Adrenal gland (tissue), 12 donors: Measurements from ENCODE around the gene ANKRD44. TPM values are rescaled to one million over a fixed set of nuclear protein-coding genes. Genes with fewer than 3 reads are reported as not detected.
A peak's percentile ranks its signal among the peaks of the same experiment; 100 is the strongest.

Experiments used
- DNase-seq, 7 donors: peaks; one replicate each; pipeline ENCODE4 v3.0.0-alpha.2; 2019 to 2020
- H3K27ac ChIP-seq, 5 donors: fragments of 200-600 bp; sonication (generic) in 4 of 5; 1 replicate in 3 of 5; 2 replicates in 2 of 5; pipeline versions ENCODE4 v1.5.1 to v1.8.0; 2016 to 2020; ENCODE audit warnings: mild to moderate bottlenecking in 1 of 5
- H3K27me3 ChIP-seq: fragments of 200-600 bp; 2 replicates; pipeline ENCODE4 v1.8.0; 2021
- H3K36me3 ChIP-seq, 2 donors: fragments of 200-600 bp; replicated peaks in 1 of 2; 1 replicate in 1 of 2; 2 replicates in 1 of 2; pipeline versions ENCODE4 v1.5.1 to v1.8.0; 2018 to 2022
- H3K4me1 ChIP-seq, 2 donors: fragments of 200-600 bp; replicated peaks in 1 of 2; 1 replicate in 1 of 2; 2 replicates in 1 of 2; pipeline versions ENCODE4 v1.5.1 to v1.8.0; 2018 to 2021
- H3K4me3 ChIP-seq, 4 donors: fragments of 200-600 bp; sonication (generic) in 3 of 4; one replicate each; pipeline ENCODE4 v1.5.1; 2016 to 2018
- H3K9me3 ChIP-seq, 3 donors: fragments of 200-600 bp; sonication (generic) in 1 of 3; replicated peaks in 1 of 3; 1 replicate in 2 of 3; 2 replicates in 1 of 3; pipeline versions ENCODE4 v1.5.1 to v1.8.0; 2016 to 2021
- POLR2A ChIP-seq, 2 donors: fragments of 450-650 bp; IDR thresholded peaks; one replicate each; pipeline ENCODE4 v1.6.1; 2017; ENCODE audit warnings: antibody characterized with exemption in 2 of 2, mild to moderate bottlenecking in 2 of 2, moderate library complexity in 1 of 2
- WGBS, 4 donors: extraction: QIAGEN DNeasy Blood & Tissue Kit in 2 of 4; methylation state at CpG; one replicate each; pipeline versions ENCODE4 v1.1.5 to v1.1.7; 2013 to 2017; 5-methylcytosine and 5-hydroxymethylcytosine counted together
- intact Hi-C, 2 donors: fragments of 100-400 bp; cut with DNase I; formaldehyde crosslinking; loops; one replicate each; pipeline versions ENCODE4 v1.14.1 to v1.15.0; 2022 to 2023
- polyA plus RNA-seq, 3 donors: library from polyadenylated mRNA; stranded (reverse); fragments of 200-250 nt in 2 of 3; fragments of 350-450 nt in 1 of 3; fragmentation: Illumina TruSeq in 1 of 3; extraction: RNeasy Lipid Tissue Mini Kit (QIAGEN cat#74804) in 1 of 3; gene quantifications; one replicate each; pipeline ENCODE4 v1.2.3, GENCODE V29; 2013 to 2014
- total RNA-seq, 9 donors: library from RNA; depleted of rRNA in 4 of 9; stranded (reverse); fragments of >200 nt in 4 of 9; fragments of 120-200 nt in 1 of 9; fragmentation: NEBNext Ultra II Directional in 1 of 9; extraction: Animal tissue kit (Norgen Biotek cat#: 25700) in 1 of 9; gene quantifications; one replicate each; pipeline versions ENCODE4 v1.1.0 to v1.2.4, GENCODE V29; 2013 to 2023
- TF ChIP-seq, protein P1 (sequence below), 6 experiments: fragments of 450-650 bp in 4 of 6; fragments of 200-600 bp in 2 of 6; sonication (generic) in 1 of 6; IDR thresholded peaks; 1 replicate in 5 of 6; 2 replicates in 1 of 6; pipeline versions ENCODE4 v1.5.1 to v1.8.0; 2016 to 2021; ENCODE audit warnings: antibody characterized with exemption in 6 of 6, mild to moderate bottlenecking in 2 of 6, moderate library complexity in 1 of 6
- donor health status: healthy with polysubstance abuse.
- donor health status: Bipolar disorder and iron deficiency.
- donor health status: DM: yes; HTN: yes; CAD: no.
- donor health status: DM: no; HTN: no; CAD: no.
- donor health status: DM: no; HTN: no; CAD: no.
- donor health status: DM: yes; HTN: yes; CAD: no.

ANKRD44 gene
- total and polyA plus RNA-seq, 12 donors = 3.8 to 40.2 (median 21.3) TPM

DNA sequence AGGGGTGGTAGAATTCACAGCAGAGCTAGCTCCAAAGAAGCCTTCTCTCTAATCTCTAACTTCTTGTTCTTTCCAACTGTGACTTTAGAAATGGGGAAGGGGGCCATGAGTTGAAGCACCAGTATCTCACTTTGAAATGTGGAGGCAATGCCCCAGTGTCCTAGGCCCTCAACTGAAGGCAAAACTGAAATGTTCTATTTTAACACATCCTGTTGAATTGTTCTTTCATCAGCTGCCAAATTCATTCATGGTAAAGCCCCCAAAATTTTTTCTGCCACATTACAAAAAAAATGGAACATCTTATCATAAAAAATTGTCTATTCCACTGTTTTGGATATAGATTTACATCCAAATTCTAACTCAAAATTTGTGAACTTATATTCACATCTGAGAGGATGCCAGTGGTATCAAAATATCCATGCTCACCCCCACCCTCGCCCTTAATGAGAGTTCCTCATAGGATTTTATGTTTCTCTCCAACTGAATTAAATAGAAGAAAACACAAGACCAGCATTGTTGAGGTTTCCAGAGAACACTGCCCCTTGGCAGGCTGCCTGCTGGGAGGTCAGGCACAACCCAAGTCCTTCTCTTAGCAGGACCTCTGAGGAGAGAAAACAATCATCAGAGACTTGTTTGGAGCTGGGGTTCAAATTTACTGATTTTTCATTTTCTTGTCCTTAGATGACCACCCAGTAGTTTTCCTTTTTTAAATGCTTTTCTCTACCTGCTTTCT, 236.7 kb downstream of the ANKRD44 start:
- H3K36me3 ChIP-seq = no peaks in the 10 kb centered on the region
- no peak for TF ChIP-seq POLR2A (IDR thresholded peaks at IDR 0.05)
- TF ChIP-seq, protein P1, sequence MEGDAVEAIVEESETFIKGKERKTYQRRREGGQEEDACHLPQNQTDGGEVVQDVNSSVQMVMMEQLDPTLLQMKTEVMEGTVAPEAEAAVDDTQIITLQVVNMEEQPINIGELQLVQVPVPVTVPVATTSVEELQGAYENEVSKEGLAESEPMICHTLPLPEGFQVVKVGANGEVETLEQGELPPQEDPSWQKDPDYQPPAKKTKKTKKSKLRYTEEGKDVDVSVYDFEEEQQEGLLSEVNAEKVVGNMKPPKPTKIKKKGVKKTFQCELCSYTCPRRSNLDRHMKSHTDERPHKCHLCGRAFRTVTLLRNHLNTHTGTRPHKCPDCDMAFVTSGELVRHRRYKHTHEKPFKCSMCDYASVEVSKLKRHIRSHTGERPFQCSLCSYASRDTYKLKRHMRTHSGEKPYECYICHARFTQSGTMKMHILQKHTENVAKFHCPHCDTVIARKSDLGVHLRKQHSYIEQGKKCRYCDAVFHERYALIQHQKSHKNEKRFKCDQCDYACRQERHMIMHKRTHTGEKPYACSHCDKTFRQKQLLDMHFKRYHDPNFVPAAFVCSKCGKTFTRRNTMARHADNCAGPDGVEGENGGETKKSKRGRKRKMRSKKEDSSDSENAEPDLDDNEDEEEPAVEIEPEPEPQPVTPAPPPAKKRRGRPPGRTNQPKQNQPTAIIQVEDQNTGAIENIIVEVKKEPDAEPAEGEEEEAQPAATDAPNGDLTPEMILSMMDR (IDR thresholded peaks at IDR 0.05) = no peak
- H3K27me3 ChIP-seq = no peaks in the 10 kb centered on the region
- H3K4me3 ChIP-seq = no peak overlapping the region
- peak in 6 of 7 donors; percentile 25 to 71 (median 40) for DNase-seq
- intact Hi-C loops = no loop called here
- H3K4me1 ChIP-seq = peaks cover 0 to 9% of the 10 kb centered on the region in 2 donors
- WGBS, 4 donors = 69 to 87% (median 72%) methylated on average over 1 of the region's 1 CpG
- H3K27ac ChIP-seq = no peak overlapping the region
- H3K9me3 ChIP-seq = no peaks in the 10 kb centered on the region

DNA sequence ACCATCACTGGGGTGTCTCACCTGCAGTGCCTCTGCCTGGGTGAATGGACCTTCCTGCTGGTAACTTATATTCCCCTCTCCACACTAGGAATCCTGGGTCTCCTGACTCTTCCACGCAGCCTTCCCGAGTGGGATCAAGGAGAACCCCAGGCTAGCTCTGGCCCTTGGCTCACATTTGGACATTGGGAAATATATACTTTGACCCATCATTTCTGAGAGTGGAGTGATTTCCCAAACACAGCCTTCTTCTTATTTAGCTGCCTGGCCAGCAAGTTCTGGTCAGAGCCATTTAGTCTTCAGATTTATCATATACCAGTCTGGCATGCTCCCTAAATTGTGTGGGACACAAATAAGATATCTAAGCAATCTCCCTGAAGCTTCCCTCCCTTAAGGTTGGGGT, 237.3 kb downstream of the ANKRD44 start:
- Histone ChIP-seq H3K27me3 (no peaks in the 10 kb centered on the region), H3K4me3 (no peak overlapping the region), H3K4me1 (peaks cover 0 to 9% of the 10 kb centered on the region in 2 donors), H3K9me3 (no peaks in the 10 kb centered on the region), H3K36me3 (no peaks in the 10 kb centered on the region), H3K27ac (no peak overlapping the region)
- intact Hi-C loops = no loop called here
- TF ChIP-seq, protein P1 (IDR thresholded peaks at IDR 0.05) = no peak
- no peak for TF ChIP-seq POLR2A (IDR thresholded peaks at IDR 0.05)
- DNase-seq = no peak
- WGBS, 4 donors = 76 to 96% (median 80%) methylated on average over 2 of the region's 2 CpGs

DNA sequence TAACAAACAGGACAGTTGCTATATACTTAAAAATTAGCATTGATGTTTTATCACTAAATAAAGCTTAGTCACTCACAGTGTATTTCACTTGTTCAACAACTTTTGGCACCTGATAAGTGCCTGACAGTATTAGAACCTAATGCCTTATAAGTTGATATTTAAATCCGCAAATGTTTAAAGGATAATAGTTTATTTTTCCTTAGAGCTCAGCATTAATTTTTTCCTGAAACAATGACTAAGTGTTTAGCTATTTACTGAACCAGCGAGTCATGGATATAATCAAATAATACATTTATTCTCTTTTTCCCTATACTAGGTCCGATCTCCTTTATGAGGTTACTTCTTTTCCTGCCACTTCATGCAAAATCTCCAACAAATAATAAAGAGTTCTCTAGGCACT, 238.0 kb downstream of the ANKRD44 start:
- WGBS, 4 donors = 94 to 96% (median 95%) methylated on average over 3 of the region's 3 CpGs
- intact Hi-C loops = no loop called here
- H3K4me3 ChIP-seq = no peak overlapping the region
- H3K27me3 ChIP-seq = no peaks in the 10 kb centered on the region
- no peaks in the 10 kb centered on the region for H3K9me3 ChIP-seq
- DNase-seq = no peak
- H3K36me3 ChIP-seq = no peaks in the 10 kb centered on the region
- no peak for TF ChIP-seq POLR2A (IDR thresholded peaks at IDR 0.05)
- TF ChIP-seq, protein P1 (IDR thresholded peaks at IDR 0.05) = no peak
- no peak overlapping the region for H3K27ac ChIP-seq
- peaks cover 0 to 9% of the 10 kb centered on the region in 2 donors for H3K4me1 ChIP-seq

DNA sequence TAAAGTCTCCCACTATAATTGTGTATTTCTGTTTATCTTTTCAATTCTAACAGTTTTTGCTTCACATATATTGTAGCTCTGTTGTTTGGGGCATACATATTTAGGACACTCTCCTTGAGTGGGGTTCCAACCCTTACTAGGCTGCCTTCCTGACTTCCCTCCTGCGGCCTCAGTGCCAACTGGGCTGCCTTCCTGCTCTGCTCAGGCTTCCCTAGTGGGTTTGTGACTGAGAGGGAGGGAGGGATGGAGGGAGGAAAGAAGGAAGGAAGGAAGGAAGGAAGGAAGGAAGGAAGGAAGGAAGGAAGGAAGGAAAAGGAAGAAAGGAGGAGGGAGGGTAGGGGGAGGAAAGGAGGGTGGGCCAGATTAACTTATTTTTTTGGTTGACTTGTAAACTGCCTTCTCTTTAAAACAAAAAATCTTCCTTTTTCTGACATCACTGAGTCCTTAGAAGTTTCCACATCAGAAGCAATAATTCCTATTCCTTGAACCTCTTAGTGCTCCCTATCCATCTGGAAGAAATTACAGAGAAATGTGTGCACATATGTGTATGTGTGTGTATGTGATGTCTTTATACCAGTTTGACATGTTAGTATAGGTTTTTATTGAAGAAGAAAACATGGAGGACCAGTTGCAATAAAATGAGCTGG, 238.7 kb downstream of the ANKRD44 start:
- H3K27ac ChIP-seq = peak overlapping the region in 1 of 5 donors; percentile 15
- H3K9me3 ChIP-seq = no peaks in the 10 kb centered on the region
- no peak for DNase-seq
- WGBS, 4 donors = 69 to 91% (median 85%) methylated on average over 1 of the region's 1 CpG
- peaks cover 0 to 9% of the 10 kb centered on the region in 2 donors for H3K4me1 ChIP-seq
- H3K36me3 ChIP-seq = no peaks in the 10 kb centered on the region
- no peak overlapping the region for H3K4me3 ChIP-seq
- intact Hi-C loops = no loop called here
- TF ChIP-seq, protein P1 (IDR thresholded peaks at IDR 0.05) = no peak
- no peak for TF ChIP-seq POLR2A (IDR thresholded peaks at IDR 0.05)
- no peaks in the 10 kb centered on the region for H3K27me3 ChIP-seq
